OCI-LY1 (cell line): Measurements from ENCODE around the gene BMP8B.
"Not testable (repeated sequence)": the region's sequence is repeated elsewhere in the genome, so short reads cannot be mapped to it uniquely, and the experiment has no call there.

ENCODE experiments used
- CTCF ChIP-seq: fragments of 200-600 bp; sonication (generic), shearing (Covaris generic); IDR thresholded peaks from 2 replicates; pipeline ENCODE4 v1.5.1; 2017; ENCODE audit warnings: mild to moderate bottlenecking, antibody characterized with exemption, low read length, moderate library complexity, mixed read lengths
- EZH2 ChIP-seq: fragments of 200-600 bp; sonication (generic), shearing (Covaris generic); IDR thresholded peaks from 2 replicates; pipeline ENCODE4 v1.8.0; 2017; ENCODE audit warnings: borderline replicate concordance, mixed run types, mild to moderate bottlenecking, antibody characterized with exemption, low read length, moderate library complexity, mixed read lengths

DNA sequence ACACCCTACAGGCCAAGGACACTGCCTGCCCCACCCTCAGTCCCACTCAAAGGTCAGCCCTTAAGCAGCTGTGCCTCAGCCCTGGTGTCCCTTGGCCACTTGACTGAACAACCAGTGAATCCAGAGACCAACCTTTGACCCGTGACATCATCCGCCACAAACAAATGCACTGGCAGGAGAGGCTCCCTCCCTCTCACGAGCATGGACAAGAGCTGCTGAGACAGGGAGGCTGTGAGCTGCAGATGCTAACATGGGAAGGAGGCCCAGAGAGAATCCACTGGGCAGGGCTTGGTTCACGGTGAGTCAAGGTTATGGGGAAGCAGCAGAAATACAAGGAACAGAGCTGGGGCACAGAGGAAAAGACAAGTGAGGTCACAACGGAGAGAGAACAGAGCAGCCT lies 22.2 kb downstream of the BMP8B start:
- TF ChIP-seq CTCF, EZH2: not testable (repeated sequence)
